Ecto neural progenitor cell (in vitro differentiated cells): ENCODE measurements around the gene THSD1.
"Not testable (repeated sequence)": the region's sequence is repeated elsewhere in the genome, so short reads cannot be mapped to it uniquely, and the experiment has no call there.

Experiments used
- DNase-seq: peaks from one replicate; pipeline ENCODE4 v3.0.0-alpha.2; 2018; ENCODE audit warnings: low spot score

THSD1 gene

DNA sequence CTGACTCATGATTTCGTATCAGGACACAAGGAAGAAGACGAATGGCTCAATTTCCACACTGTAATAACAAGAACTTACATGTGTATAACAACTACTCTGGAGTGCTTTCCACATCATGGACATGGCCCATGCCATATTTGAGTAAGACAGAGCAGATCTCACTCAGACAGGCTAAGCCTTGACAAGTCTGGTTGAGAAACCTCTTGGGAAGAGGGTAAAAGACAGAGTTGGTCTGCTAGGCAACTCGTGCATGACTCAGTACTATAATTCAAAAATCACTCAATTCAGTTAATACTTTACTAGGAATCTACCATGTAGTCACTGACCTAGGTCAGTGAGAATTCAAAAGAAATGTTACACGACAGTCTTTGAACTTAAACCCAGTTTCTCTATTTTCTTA is 5.7 kb upstream of the THSD1 start:
- DNase-seq = no peak

- not testable (repeated sequence) for DNase-seq
Measured at GRCh38 chr13:52408071-52408658, 2.2 kb upstream of the THSD1 start.

- DNase-seq = not testable (repeated sequence)
Measured at GRCh38 chr13:52407436-52407835, 1.5 kb upstream of the THSD1 start.

DNA sequence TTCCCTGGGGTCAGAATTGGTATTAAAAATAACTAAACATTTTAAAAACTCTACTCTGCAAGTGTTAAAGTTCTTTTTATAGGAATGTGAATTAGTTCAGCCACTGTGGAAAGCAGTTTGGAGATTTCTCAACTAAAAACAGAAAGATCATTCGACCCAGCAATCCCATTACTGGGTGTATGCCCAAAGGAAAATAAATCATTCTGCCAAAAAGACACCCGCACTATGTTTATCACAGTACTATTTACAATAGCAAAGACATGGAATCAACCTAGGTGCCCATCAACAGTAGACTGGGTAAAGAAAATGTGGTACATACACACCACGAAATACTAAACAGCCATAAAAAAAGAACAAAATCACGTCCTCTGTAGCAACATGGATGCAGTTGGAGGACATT is 657 bp upstream of the THSD1 start:
- DNase-seq = no peak

- no peak for DNase-seq
Measured at GRCh38 chr13:52405369-52405766, 604 bp downstream of the THSD1 start.

DNA sequence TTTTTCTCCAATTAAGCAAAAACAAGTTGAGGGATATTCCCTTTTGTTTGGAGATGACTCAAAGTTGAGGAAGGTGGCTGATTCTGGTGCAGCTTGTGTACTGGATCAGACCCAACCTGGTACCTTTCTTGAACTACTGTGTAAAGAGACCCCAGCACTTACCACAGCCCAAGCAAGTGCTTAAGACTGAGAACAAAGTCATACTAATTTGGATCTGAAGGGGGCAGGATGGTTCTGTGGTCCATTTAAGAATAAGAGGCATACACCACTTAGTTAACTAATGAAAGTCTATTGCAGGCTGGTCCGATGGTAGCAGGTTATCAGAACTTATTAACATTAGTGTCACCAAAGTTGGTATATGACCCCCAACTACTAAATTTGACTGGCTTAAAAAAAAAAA is 6.3 kb downstream of the THSD1 start:
- no peak for DNase-seq

DNA sequence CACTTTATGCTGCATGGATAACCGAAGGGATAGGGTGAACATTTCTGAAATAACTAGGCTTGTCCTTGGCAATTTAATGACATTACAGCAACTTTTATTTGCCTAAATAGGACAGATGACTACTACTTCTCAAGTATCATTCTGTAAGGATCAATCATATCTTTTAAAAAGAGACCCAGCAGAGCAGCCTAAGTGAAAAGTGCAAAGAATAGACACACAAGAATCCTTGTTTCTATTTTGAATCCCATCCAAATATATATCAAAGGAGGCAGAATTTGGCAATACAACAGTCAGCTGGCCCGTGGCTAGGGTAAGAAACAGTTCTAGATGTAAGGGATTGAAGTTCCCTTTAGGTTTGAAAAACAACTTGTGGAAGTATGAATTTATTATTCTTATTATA is 6.9 kb downstream of the THSD1 start:
- no peak for DNase-seq

- no peak for DNase-seq
Measured at GRCh38 chr13:52395704-52396103, 10.3 kb downstream of the THSD1 start.

DNA sequence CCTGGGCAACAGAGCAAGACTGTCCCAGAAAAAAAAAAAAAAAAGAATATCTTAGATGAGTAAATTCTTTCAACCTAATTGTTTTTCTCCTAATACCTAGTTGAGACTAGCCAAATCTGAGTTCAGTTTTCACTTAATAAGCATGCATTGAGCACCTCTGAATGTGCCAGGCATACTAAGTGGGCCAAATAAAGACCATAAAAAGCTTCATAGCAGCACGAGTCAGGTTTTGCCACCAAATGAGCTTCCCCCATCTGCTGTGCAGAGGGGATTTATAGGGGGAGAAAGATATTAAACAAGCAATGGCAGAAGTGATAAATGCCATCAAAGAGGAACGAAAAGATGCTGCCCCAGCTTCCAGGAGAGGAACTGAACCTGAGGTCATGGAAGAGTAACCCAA is 11.4 kb downstream of the THSD1 start:
- DNase-seq = no peak

GRCh38 chr13:52393572-52394357 is 12.2 kb downstream of the THSD1 start:
- DNase-seq = no peak

DNA sequence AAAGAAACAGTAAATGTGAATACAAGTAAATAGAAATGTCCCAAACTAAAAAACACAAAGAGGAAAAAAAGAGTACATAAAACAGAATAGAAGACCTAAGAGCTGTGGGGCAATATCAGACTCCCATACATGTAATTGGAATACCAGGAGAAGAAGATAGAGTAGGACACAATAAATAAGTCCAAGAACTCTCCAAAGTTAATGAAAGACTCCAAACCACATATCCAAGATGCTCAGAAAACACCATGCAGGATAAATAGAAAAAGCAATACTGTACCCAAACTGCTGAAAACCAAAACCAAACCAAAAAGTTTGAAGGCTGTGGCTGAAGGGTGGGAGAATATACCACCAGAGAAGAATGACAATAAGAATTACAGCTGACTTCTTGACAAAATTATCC is 18.3 kb downstream of the THSD1 start:
- DNase-seq = no peak

- no peak for DNase-seq
Measured at GRCh38 chr13:52385870-52386269, 20.1 kb downstream of the THSD1 start.

DNA sequence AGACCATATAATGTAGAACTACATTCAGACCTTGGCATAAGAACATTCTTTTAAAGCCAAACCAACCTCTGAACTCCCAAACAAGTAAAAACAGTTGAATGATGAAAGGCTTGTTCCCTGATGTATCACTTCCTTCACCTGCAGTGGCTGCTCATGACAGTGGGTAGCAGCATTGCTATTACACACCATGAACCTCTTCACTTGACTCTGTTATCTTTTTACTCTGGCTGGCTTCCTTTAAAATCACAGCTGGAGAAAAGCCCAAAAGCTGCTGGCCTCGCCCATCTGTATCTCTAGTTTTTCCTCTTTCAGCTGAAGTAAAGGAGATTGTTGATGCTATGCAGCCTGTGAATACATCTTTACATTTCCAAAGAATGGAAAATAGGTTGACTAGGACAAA is 22.6 kb downstream of the THSD1 start:
- no peak for DNase-seq

DNA sequence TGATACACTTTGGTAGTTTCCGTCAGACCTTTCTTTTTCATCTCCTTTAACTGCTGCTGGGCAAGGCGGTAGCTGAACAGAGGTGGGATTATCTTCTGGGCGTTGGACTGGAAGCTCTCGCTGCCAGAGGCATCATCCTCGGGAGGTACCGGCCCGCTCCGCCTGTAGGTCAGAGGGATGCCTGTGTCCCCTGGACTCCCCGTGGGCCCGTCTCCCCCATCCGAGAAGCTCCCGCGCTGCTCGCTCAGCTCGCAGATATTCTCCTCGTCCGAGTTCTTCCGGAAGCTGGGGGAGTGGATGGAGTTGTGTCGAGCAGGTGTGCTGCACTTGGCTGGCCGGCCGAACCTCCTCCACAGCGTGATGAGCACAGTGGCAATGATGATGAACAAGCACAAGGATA is 27.7 kb downstream of the THSD1 start:
- DNase-seq = no peak

DNA sequence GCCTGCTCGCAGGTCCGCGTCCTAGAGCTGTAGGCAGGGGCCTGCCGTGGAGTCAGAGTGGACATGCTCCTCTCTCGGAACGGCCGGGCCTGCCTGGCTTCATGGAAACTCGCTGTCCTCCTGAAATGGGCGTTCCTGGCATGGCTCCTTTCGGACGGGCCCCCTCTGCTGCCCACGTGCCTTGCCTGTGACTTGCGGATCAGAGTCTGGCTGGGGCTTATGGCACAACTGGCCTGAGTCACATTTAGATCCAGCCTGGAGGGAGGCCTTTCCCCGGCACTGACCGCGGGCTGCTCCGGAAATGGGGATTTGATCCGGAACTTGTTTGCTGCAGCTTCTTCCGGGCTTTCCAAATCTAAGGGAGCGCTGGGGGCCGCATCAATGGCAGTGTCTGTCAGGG is 28.1 kb downstream of the THSD1 start:
- DNase-seq = no peak

DNA sequence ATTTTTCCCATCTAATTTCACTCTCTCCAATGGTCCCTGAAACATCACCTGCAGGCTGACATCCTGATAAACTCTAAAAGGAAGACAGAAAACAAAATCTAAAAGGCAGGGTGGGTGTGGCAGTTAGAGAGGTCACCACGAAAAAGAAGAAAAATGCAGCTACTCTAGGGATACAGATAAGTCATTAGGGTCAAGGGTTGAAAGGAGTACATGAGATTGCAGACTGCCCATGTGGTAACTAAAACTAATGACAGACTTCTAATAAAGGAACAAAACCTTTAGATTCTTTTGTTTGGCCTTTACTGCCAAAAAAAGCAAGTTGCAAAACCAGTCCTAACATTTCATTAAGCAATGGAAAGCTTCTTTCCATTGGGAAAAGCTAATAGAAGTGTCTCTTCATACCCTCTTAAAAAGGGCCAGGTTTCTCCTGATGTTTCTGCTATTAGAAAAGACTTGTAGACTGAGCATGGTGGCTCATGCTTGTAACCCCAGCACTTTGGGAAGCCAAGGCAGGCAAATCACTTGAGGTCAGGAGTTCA is 31.0 kb downstream of the THSD1 start:
- DNase-seq = no peak

DNA sequence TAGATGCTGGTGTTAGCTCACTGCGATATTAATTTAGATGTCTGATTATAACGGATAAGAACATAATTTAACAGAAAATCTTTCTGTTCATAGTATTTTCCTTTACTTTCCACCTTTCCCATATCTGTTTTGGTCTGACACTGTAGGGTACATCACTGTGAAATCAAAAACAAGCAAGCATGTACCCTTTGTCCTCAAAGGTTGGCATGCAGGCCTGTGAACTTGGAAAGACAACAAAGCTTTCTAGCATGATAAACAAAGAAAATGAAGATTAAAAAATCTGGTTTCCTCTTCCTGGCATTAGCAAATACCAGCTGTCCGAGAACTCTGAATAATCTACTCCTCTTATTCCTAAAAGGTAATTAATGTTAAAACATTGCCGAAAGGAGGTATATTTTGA is 31.6 kb downstream of the THSD1 start:
- DNase-seq = no peak

GRCh38 chr13:52373277-52373676 is 32.7 kb downstream of the THSD1 start:
- not testable (repeated sequence) for DNase-seq

DNA sequence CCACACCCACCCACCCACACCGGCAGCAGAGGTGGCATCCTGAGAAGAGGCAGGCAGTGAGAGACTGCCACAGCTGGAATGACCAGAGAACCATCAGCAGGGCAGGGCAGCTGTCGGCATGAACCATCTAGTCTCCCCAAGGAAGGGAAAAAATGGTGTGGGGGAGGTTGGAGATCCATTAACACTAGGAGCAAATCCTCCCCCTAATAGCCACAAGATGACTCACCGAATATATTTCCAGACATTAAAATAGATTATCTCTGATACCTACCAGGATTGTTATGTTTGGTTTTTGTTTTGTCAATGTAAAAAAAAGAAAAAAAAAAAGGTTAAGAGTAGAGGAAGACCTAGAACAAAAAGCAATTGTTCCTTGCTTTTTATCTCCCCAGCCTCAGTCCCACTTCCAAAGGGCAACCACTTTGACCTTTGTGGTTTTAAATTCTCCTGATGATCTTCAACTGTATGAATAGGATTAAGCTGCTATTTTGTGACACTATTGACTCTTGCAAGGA is 34.2 kb downstream of the THSD1 start:
- DNase-seq = no peak

DNA sequence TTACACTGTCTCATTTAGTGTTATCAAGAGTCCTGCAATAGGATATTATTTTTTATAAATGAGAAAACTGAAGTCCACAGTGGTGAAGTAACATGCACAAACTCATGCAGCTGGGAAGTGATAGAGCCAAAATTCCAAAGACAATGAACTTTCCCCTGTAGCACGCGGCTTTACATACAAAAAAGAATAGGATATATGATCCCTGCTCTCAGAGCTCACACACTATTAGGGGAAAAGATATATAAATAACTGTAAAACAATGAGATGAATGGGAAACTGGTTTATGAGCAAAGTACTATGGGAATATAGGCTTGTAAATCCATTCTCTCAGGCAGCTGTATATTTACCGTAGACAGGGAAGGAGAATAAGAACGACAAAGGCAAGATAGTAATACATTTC is 39.7 kb downstream of the THSD1 start:
- DNase-seq = no peak

GRCh38 chr13:52362169-52362887 is 43.6 kb downstream of the THSD1 start:
- not testable (repeated sequence) for DNase-seq

DNA sequence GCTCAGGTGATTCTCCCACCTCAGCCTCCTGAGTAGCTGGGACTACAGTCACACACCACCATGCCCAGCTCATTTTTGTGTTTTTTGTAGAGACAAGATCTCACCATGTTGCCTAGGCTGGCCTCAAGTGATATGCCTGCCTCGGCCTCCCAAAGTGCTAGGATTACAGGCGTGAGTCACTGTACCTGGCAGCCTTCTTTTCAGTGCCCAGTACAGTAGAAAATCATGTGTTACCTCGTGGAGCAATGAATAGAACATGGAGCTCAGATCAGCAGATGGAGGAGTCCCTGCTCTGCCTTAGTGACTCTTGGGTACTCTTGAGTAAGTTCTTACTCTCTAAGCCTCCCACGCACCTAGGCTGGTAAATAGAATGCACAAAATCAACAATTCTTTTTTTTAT is 44.7 kb downstream of the THSD1 start:
- DNase-seq = no peak

- no peak for DNase-seq
Measured at GRCh38 chr13:52359534-52359933, 46.4 kb downstream of the THSD1 start.
